GM19438 (cell line): ENCODE data around the gene PDIA6.

Experiments
- ATAC-seq: cut with Tn5 transposase; IDR thresholded peaks from one replicate; pipeline ENCODE4 v1.9.1; 2021; ENCODE audit warnings: low read depth; ENCODE audit not compliant: unreplicated experiment

PDIA6 gene

DNA sequence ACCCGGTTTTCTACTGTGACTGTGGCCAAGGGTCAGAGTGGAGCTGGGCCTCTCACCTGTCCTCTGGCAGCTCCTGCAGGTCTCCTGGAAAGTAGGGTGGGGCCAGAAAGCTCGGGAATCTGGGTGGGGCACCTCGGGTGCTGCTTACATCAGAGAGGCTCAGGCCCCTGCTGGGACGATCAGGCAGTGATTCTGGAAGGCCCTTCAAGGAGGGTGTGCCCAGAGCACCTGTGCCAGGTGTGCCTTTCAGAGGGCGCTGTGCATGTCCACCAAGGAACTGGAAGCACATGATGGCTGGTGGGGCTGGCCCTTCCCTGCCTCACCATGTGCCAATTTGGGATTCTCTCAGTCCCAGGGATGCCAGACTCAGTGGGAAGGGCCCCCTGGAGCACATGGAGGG lies 47.1 kb downstream of the PDIA6 start:
- ATAC-seq: no peak

DNA sequence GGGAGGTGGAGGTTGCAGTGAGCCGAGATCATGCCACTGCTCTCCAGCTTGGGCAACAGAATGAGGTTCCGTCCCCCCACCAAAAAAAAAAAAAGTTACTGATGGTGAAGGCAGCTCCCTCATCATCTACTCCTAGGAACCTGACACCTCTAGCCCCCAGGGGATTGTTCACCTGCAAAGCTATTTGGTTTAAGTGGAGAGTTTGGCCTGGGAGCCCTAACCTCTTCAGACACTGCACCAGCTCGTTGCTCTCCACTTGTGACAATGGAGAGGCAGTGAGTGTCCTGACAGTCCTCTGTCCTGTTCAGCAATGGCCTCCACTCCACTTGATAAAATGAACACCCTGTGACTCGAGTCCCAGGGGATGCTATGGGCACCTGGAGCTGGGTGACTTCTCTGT lies 47.7 kb downstream of the PDIA6 start:
- ATAC-seq: no peak

DNA sequence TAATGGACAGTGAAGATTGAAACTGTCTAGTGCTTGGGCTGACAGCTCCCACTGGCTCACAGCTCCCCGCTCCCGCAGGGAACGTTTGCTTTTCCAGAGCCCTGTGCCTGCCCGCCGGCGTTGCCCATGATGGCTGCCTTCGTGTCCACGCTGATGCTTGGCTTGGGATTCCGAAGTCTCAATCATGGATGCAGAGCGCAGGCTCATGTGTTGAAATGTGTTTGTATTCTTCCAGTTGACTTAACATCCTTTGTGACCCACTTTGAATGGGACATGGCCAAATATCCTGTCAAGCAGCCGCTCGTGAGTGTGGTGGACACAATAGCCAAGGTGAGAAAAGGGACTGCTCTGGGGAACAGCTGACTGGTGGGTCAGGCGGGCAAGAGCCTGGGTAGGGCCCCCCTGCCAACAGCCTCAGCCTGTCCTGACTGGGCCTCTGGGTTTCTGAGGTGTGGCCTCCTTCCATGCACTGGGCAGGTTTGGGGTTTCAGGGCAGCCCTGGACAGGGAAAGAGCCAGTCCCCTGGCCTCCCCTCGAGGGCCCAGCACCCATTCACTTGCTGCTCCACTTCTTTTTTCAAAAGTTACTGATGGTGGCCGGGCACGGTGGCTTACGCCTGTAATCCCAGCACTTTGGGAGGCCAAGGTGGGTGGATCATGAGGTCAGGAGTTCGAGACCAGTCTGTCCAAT lies 48.3 kb downstream of the PDIA6 start:
- no peak for ATAC-seq

DNA sequence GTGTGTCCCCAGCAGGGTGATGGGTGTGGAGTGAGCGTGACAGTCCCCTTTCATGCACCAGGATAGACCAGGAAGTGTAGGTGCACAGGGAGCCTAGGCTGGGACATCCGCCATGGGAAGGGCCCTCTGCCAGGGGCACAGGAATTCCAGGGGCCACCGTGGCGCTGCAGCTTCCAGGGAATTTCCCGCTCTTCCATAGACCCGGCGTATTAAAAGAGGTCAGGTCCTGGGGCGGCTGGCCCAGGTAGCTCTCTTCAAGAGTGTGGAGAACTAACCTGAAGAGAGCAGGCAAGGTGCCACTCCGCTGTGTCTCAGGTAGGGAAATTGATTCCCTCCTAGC lies 49.2 kb downstream of the PDIA6 start:
- no peak for ATAC-seq

DNA sequence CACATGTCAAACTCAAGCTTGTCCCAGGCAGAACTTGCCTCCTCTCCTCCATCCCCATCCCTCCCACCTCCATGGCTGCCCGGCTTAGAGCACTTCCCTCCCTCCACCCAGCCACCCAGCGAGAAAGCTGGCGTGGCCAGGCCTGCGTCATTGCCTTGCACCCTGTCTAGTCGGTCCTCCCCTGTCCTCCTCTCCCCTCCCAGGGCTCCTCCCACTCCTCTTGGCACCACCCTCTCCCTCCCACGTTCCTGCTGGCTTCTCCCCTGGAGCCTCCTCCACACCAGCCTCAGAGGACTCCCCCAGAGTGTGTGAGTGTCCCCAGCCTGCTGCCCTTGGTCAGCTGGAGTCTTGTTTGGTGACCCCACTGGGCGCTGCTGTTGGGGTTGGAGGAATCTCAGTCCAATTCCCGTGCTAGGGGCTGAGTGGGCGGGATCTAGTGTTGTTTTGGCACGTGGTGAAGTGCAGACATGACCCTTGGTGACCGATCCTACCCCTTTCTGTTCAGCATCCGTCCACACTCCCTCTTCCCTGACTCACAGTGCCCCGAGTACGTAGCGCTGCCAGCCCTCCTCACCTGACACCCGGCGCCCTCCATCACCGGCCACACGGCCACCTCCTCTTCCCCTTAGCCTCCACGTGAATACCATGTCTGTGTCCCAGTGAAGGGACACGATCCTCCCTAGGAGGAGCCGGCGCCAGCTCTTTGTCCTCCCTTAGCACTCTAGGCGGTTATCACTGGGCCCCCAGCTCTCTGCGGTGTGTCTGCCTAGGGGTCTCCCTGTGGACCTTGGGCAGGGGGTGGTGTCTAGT lies 49.7 kb downstream of the PDIA6 start:
- no peak for ATAC-seq

DNA sequence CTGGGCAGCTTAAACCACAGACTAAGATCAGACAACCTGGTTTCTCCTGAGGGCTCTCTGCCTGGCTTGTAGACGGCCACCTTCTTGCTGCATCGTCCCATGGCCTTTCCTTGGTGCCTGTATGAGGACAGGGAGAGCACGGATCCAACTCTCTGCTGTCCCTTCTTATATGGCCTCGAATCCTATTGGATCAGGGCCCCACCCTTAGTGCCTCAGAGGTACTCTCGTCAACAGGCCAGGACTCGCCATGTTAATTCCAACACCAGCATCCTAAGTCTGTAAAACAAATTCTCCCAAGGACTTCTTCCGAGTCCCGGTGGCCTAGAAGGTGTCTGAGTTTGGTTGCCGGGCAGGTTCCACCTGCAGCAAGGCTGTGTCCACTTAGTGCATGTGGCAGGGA lies 51.0 kb downstream of the PDIA6 start:
- no peak for ATAC-seq

DNA sequence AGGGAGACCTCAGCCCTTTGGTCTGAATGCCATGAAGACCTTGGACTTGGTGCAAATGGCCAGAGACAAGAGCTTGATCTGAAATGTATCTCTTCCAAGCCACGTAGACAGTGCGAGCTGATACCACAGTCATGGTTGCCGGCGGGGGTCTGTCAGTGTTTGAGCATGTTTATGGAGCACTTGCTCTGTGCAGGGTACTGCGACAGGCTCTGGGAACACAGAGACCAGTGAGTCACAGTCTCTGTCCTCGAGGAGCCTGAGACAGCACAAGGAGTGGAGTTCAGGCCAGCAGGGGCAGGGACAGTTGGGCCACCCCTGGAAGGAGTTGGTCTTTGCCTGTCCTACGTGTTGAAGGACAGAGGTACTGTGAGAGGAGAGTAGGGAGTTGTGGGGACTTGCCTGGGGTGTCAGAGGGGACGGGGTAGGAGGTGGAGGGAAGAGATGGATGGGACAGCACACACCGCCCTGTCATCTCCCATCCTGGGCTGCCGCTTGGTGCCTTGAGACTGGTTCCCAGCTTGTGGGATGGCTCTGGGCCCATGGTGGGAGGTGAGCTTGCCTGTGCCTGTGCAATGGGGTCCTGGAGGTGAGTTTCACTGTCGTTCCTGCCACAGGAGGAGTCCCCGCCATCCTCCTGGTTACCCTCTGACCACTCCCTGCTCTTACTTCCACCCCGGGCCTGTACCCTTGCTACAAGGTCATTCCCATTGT lies 51.6 kb downstream of the PDIA6 start:
- no peak for ATAC-seq

DNA sequence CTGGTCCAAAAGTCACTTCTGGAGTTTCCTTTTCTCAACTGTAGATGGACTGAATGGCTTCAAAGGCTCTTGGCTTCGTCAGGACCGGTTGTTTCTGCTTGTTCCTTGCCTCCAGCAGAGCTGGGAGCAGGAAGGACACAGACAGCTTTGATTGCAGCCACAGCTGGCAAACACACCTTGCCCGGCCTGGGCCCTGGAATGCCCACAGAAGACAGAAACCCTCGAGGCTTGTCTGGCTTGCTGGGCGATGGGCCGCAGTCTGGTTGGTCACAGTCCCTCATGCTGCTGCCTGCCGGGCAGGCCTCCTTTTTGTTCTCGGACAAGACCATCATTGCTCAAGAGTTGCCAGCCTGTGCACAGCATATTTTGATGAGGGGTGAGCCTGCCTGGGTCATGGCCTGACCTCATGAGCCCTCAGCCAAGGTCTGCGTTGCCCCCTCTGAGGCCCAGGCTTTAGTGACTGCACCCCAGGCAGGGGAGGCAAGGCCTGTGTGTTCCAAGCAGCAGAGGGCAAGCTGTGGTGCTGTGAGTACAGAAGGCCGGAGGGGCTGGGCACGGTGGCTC lies 53.4 kb downstream of the PDIA6 start:
- no peak for ATAC-seq

DNA sequence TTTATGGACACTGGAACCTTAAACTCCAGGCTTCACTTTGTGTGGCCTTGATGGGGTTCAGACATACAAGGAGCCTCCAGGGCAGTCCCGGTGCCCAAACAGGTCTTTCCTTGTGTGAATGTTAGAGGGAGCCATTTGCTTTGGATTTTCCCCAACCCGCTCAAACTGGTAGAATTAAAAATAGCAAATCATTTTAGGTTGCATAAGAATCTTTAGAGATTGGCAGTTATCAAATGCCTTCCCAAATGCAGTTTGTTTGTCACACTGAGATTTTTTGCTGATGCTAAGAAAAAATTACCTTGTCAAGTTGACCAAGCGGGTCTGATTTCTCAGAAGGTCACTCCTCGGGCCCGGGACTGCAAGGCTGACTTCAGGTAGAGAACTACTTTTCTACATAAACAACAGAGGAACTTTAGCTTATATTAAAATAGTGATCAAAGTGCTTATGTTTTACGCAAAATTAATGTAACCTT lies 54.7 kb downstream of the PDIA6 start:
- ATAC-seq: no peak

DNA sequence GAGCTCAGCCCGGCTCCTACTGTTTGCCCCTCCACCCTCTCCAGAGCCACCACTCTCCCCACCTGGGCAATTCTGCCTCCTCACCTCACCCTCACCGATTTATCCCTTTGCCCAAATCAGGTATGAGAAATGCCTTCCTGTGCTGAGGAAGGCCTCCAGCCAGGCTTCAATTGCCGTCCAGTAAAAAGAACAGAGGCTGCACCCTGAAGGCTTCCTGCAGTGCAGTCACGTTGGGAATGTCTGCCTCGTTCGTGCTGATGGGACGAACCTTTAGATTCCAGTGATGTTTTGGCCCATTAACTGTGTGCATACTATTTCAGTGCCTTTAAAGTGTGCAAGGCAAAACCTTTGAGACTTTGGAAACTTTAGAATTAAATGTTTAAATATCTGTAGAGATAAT lies 57.0 kb downstream of the PDIA6 start:
- no peak for ATAC-seq

DNA sequence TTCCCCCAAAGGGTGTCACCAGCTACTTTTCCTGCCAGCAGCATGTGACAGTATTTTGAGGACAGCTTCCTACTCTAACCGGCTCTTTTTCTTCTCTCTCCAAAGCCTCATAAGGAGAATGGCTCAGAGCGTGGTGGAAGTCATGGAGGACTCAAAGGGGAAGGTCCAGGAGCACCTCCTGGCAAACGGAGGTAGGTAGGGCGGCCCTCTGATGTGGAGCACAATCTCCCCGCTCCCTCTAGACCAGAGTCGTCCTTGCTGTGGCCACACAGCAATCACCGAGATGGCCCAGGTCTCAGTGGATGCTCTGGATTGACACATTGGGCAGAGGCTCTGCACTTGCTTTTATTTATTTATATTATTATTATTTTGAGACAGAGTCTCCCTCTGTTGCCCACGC lies 58.7 kb downstream of the PDIA6 start:
- ATAC-seq: no peak

DNA sequence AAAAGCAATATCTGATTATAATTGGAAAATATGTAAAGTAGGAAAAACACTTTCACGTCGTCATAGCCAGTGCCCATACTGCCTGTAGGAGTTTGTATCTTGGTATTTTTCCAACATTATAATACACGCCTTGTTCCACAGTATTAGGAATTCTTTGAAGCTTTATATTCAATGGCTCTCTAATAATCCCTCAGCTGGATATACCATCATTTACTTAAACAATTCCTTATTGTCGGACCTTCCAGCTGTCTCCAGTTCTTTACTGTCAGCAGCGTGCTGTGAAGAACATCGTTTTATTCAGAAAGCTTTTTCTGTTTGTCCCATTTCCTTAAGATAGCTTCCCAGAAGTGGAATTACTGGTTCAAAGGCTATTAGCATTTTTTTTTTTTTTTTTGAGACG lies 59.4 kb downstream of the PDIA6 start:
- no peak for ATAC-seq

DNA sequence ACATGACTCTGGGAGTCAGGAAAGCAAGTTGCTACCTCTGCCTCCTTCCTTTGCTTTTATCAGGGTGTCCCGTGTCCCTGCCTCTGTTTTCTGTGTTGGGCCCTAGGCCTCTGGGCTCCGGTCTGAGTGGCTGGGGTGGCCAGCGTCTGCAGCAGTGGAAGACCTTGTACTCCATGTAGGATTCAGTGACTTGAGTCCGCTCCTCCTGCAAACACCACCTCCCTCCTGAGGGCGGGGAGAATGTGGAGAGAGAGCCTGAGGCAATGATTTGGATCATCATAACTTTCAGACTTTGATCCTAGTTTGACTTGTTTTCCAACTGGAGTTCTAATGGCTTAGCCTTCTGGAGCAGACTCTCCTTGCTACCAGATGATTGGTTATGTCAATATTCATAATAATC lies 60.3 kb downstream of the PDIA6 start:
- ATAC-seq: no peak

DNA sequence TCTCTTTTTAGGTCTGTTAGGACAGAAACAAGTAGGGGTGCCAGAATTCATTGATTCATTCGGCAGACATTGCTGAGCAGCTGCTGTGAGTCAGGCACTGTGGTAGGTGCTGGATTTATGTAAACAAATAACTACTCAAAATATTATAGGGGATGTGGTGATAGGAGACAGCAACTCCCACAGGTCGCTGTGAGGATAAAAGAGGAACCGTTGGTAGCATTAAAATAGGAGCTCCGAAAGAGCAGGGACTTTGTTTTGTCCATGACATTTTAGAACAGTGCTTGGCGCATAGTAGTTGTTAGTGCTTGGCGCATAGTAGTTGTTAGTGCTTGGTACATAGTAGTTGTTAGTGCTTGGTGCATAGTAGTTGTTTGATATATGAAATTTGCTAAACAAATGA lies 62.0 kb downstream of the PDIA6 start:
- no peak for ATAC-seq

DNA sequence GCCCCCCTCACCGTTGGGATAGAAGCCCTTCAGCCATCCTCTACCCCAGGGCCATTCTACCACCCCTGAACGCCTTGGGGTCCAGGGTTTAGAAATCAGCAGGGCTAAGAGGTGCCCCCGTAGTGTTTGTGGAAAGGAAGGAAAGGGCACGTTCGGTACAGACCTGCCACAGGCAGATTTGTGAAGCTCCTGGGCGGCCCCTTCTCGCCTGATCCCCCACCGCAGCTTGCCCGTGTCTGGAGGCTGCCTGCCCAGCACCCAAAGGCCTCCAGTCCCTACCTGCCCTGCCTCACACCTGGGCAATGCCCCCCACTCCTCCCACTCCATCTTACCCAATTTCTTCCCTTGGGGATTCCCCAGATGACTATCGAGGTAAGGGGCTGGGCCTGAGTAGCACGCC lies 69.9 kb downstream of the PDIA6 start:
- no peak for ATAC-seq

DNA sequence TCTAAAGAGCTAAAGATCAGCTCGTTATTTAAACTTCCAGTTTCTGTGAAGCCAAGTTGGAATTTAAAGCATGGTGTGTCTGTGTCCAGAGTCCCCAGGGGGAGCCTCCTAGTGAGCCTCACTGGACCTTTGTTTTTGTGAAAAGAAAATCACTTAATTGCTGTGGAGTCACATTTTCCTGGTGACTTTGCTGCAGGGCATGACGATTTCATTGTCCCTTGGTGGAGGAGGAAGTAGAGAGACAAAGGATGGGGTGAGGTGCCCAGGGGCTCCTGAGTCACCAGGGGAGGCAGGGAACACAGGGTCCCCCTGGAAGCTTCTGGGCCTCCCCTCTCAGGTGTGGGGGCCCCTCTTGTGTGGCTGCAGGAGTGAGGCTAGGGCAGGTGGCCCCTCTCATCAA lies 71.4 kb downstream of the PDIA6 start:
- no peak for ATAC-seq

DNA sequence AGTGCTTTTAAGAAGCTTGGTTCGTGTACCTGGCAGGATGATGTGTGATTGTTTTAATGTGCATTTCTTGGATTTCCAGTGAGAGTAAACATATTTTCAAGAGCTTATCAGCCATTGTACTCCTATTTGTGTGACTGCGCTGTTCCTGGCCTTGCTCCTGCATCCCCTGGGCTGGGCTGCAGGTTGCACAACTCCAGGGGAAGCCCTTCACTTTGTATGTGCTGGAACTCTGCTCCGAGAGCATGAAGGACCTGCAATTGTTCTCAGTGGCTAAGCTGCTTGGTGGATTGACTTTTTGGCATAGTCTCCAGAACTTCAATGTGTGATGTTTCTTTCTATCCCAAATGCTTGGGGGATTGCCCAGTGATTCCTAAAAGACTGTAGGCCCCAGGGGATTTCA lies 72.4 kb downstream of the PDIA6 start:
- ATAC-seq: no peak

DNA sequence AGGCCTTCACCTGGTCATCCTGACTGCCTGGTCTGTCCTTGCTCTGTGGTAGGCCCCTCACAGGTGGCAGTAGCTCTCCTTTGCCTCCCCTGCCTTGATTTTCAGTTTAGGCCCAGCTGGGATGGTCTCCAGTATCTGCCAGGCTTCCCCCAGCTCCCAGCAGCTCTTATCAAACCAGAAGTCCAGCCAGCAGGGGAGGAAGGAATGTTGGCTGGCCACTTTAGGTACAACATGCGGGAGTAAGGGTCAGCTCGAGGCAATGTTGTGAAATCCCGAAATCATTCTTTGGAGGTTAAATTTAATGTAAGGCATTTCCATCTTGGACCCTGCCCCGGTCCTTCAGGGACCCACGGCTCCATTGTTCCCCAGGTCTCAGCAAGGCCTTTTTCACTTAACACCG lies 74.4 kb downstream of the PDIA6 start:
- no peak for ATAC-seq

DNA sequence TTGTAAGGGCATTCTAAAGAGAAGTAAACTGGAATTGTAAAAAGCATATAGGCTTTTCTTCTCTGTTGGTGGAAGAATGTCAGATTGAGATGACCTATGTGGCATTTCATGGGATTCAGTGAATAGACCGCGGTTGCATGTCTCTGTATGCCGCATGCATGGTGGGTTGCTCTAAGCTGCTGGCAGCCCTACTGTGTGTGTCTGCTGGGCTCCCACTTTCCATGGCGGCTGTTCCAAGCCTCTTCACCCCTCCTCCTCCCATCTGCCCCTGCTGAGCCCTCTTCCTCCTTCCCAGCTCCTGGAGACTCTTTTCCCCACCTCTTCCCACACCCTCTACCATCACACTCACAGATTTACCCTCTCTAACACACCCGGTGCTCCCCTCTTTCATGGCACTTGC lies 78.6 kb downstream of the PDIA6 start:
- ATAC-seq: no peak

DNA sequence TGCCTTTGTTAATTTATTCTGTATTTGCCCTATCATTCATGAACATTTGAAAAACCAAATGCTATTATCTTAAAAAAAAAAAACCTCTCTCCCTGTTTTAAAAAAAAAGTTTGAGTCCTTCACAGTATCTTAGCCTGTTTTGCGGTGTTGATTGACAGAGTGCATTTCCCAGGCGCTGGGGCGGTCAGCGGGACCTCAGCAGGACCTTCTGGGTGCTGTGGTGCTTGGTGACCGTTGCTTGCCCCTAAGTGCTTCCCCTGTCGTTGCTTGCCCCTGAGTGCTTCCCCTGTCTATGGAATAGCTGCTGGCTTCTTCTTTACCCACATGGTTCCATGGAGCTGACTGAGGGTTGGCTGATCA lies 79.0 kb downstream of the PDIA6 start:
- no peak for ATAC-seq
